GM18505 (cell line): ENCODE data around the gene RNF141.

Source experiments
- ATAC-seq: cut with Tn5 transposase; IDR thresholded peaks from one replicate; pipeline ENCODE4 v1.9.1; 2021; ENCODE audit not compliant: unreplicated experiment
- POLR2A ChIP-seq: IDR thresholded peaks from 4 replicates; pipeline ENCODE4 v1.6.1; 2011; ENCODE audit warnings: borderline replicate concordance; ENCODE audit not compliant: insufficient read depth, insufficient read length; ENCODE audit errors: extremely low read depth

The RNF141 gene

GRCh38 chr11:10544491-10545465 is 3.8 kb upstream of the RNF141 start:
- ATAC-seq, result no peak
- no peak for TF ChIP-seq POLR2A

- no peak for TF ChIP-seq POLR2A
Observed at GRCh38 chr11:10543782-10544181, 2.8 kb upstream of the RNF141 start.

GRCh38 chr11:10542776-10543175 is 1.8 kb upstream of the RNF141 start:
- ATAC-seq, result no peak
- no peak for TF ChIP-seq POLR2A

More at GRCh38 chr11:10543782-10544181, 2.8 kb upstream of the RNF141 start:
- no peak for ATAC-seq

DNA sequence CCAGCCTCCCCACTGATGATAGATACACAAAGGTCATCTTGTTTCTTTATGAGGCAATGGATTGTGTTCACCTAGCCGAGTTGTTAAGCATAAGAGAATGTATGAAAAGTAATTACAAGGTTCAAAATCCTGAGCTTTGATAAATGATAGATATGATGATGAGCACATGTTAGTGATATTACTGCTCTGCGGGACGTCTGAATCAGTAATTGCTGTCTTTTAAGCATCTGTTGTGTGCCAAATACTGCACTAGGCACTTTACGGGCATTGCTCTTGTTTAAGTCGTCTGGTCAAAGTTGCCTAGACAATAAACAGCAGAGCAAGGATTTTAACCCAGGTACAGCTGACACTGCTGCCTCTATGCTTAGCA is 559 bp upstream of the RNF141 start:
- TF ChIP-seq POLR2A, result no peak
- no peak for ATAC-seq

DNA sequence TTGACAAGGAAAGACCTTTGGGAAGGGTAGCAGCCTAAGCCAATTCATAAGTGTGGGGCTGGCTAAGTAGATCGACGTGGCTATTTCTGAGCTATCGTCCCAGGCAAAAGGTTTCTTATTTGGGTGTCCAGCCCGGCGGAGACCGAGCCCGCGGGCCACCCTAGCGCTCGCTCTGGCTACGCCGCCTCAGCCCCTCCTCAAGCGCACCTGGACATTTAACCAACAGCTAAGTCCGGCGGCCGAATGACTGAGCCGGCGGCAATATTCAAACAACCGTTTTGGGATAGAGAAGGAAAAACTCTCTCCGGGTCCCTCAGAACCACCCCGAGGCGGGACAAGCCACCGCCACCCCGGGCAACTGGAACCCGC is 457 bp downstream of the RNF141 start:
- TF ChIP-seq POLR2A, result no peak
- peak; percentile 16 for ATAC-seq

- no peak for TF ChIP-seq POLR2A
Observed at GRCh38 chr11:10539339-10539738, 1.6 kb downstream of the RNF141 start.

DNA sequence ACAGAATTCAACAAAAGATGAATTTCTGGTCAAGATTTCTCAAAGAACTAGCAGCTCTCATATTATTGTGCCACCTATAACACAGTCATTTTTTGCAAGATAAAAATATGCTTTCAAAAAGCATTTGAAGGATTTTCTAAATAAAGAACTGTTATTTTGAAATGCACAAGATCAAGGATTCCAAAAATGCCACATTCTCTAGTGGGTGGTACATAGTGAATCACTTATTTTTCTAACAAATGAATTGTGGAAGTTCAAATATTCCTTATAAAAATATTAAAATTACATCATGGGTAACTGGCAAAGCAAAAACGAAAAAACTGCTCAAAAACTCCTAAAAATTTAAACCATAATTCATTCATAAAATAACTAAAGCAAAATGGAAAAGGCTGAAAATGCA is 2.1 kb downstream of the RNF141 start:
- ATAC-seq, result no peak
- no peak for TF ChIP-seq POLR2A

More at GRCh38 chr11:10539339-10539738, 1.6 kb downstream of the RNF141 start:
- no peak for ATAC-seq

GRCh38 chr11:10537600-10537999 is 3.4 kb downstream of the RNF141 start:
- no peak for TF ChIP-seq POLR2A
- no peak for ATAC-seq

DNA sequence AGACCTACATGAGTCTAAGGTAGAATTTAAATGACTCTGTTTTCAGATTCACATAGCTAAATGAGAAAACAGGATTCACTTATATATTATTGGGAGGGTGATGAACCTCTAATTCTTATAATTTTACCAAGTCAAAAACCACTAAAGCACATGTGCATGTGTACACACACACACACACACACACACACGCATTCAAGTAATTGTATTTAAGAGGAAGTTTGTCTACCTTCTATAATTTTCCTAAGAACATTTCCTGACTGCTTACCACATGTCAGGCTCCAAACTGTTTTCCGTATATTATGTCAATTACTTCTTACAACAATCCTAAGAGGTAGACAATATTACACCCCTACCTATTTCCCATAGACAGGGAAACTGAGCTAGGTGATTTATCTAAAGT is 6.7 kb downstream of the RNF141 start:
- no peak for ATAC-seq
- TF ChIP-seq POLR2A, result no peak

DNA sequence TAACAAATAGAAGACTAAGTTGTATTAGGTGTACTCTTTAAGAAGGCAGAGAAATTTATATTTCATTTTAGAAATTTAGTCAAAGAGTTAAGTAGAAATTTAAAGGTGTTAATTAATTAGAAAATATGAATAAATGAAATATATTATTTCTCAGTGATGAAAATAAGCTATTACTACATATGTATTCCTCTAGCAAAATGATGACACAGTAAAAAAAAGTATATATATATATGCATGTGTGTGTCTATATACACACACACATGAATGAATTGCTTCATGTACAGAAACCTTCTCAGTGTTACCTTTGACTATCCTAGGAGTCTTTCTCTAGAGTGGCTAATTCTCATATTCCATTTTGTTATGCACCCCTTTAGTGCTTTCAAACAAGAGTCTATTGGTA is 7.7 kb downstream of the RNF141 start:
- no peak for ATAC-seq
- no peak for TF ChIP-seq POLR2A

- TF ChIP-seq POLR2A, result no peak
- ATAC-seq, result no peak
Observed at GRCh38 chr11:10532526-10532925, 8.5 kb downstream of the RNF141 start.

GRCh38 chr11:10529279-10529678 is 11.7 kb downstream of the RNF141 start:
- no peak for TF ChIP-seq POLR2A
- ATAC-seq, result no peak

DNA sequence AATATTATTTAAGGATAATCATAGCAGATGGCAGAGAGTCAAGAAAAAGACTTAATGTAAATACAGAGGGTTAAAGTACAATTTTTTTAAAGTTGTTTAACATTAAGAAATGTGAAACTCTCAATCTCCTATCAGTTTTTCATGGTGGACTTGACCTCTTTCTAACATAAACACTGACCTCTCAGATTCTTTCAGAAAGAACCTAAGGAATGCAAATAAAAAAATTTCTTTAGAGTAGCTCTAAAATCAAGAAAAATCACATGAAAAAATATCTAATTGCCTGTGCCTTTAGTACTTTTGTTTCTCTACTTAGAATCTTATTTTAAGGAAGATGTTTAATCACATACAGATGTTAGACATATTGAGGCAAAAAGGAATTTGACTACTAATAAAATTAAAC is 12.9 kb downstream of the RNF141 start:
- no peak for TF ChIP-seq POLR2A

GRCh38 chr11:10526974-10527918 is 13.7 kb downstream of the RNF141 start:
- no peak for ATAC-seq
- no peak for TF ChIP-seq POLR2A

More for the DNA sequence above, 12.9 kb downstream of the RNF141 start:
- no peak for ATAC-seq

GRCh38 chr11:10524471-10524870 is 16.5 kb downstream of the RNF141 start:
- TF ChIP-seq POLR2A, result no peak
- no peak for ATAC-seq
